ENCODE results near the gene TMEM223.
A peak's percentile ranks its signal among the peaks of the same experiment; 100 is the strongest.
"Not testable (repeated sequence)": the region's sequence is repeated elsewhere in the genome, so short reads cannot be mapped to it uniquely, and the experiment has no call there.

The TMEM223 gene

DNA sequence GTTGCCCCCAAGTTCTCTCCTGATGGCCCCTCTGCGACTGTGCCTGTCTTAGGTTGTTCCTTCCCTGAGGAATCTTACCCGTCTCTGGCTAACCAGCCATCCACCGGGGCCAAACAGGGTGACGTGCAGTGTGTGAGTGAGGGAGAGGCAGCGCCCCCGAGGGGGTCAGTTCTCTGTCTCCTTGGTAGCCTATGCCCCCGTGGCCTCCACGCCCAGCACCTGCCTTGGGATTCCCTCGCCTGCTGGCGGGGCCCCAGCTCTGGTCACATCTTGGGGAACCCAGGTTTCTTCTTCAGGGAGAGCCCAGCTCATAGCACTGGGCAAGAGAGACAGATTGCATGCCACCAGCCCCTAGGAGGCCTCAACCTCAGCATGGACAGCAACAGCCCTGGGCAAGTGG lies 7.7 kb upstream of the TMEM223 start:
- DNase-seq = no peak

DNA sequence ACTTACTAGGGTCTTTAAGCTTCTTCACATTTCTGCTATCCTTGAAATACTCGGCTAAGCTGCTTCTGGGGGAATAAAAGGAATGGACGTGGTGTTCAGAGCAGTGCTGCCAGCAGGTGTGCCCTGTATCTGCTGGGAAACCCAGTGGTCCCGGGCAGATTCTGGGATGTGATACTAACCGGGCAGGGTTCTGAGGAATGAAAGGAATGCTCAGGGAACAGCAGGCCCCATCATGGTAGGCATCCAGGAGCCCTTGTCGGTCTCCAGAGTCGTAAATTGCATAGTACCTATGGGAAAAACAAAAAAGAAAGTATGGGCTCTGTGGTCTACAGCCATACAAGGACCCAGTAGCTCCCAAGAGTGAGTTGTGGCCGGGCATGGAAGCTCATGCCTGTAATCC lies 4.5 kb upstream of the TMEM223 start:
- DNase-seq = no peak

DNA sequence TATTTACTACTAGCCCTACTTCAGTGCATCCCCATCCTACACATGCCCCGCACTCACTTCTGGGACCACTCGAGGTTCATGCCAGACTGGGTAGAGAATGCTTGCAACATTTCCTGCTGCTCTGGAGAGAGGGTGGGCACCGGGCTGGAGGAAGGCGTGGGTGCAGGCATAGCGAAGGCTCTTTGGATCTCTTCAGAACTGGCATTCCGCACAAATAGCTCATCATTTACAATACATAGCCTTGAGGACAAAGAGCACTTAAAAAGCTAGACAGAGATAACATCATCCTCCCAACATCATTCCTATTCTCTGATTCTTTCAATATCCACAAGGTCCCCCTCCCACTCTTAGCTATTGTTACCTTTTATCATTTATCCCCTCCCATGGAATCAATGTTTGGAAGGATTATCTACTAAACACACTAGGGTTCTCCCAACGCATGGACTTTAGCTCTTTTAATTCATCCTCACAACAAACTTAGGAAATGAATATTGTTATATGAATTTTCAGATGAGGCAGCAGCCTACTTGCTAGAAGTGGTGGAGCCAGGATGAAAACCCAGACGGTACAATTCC lies 2.5 kb upstream of the TMEM223 start:
- no peak for DNase-seq

DNA sequence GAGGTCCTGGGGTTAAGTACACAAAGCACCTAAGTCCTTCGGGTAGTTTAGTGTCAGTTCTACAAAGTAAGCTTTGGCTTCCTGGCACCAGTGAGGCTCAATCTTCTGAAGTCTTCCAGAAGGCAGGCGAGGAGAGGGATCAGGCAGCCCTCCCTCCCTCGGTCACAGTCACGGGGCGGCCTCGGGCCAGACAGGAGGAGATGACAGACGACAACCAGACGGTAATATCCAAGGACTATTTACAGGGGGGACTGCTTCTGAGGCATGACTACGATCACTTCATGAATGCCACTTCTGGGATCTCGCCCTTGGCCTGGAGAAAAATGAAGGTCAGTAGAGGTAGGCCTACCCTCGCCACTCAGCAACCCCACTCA lies 383 bp upstream of the TMEM223 start:
- DNase-seq = no peak

DNA sequence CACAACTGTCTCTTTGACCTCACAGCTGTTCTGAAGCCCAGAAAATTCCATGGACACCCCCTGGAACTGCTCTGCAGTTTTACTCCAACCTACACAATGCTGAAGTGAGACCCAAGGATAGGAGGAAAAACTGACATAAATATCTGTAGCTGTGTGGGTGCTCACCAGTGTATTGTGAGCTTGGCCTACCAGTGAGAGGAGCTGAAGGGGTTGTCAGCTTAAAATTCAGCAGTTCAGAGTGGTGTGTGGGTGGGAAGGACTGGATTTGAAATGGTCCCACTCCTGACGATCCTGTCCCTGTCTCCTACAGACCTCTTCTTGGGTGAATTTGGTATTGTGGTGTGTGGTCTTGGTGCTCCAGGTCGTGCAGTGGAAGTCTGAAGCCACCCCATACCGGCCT lies 2.2 kb downstream of the TMEM223 start:
- DNase-seq = no peak

DNA sequence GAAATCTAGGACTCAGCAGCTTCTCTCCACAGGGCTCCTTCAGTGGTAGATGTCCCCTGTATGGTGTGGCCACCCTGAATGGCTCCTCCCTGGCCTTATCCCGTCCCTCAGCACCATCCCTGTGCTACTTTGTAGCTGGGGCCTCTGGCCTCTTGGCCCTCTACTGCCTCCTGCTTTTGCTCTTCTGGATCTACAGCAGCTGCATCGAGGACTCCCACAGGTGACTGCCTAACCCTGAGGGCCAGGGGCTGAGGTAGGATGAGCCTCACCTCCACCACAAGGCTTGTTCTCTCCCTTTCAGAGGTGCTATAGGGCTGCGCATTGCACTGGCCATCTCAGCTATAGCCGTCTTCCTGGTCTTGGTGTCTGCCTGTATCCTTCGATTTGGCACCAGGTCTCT lies 2.8 kb downstream of the TMEM223 start:
- peak; percentile 8 for DNase-seq

DNA sequence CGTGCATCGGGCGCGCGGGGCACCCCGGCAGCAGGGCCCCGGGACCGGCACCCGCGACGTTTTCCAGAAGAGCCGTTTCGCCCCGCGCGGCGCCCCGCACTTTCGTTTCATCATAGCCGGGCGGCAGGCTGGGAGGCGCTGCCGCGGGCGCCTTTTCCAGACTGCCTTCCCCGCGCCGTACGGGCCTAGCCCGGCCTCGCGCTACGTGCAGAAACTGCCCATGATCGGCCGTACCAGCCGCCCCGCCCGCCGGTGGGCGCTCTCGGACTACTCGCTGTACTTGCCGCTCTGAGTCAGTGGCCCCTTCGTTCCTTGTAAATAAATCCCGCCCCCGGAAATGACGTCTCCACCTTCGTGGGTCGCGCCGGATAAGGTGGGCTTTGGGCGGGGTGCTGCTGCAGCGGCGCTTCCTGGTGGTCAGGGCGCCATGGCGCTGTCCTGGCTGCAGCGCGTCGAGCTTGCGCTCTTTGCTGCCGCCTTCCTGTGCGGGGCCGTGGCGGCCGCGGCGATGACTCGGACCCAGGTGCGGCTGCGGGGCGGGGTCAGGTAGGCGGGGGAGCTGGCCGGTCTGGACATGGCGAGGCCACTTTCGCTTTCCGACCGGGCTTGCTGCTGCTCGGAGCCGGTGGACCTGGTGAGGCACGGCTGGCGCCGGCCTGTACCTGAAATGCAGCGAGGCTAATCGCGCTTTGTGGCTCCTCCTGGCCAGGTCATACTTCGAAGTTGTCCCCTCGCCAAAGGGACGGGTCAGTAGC lies 4.6 kb downstream of the TMEM223 start, which contains the start of gene TMEM179B:
Gene TMEM179B, plus strand, starts transcription at position 398 of the 755 bp plus-strand sequence. Its CDS starts 30 bp downstream, at position 428.
- DNase-seq = peak; percentile 98

DNA sequence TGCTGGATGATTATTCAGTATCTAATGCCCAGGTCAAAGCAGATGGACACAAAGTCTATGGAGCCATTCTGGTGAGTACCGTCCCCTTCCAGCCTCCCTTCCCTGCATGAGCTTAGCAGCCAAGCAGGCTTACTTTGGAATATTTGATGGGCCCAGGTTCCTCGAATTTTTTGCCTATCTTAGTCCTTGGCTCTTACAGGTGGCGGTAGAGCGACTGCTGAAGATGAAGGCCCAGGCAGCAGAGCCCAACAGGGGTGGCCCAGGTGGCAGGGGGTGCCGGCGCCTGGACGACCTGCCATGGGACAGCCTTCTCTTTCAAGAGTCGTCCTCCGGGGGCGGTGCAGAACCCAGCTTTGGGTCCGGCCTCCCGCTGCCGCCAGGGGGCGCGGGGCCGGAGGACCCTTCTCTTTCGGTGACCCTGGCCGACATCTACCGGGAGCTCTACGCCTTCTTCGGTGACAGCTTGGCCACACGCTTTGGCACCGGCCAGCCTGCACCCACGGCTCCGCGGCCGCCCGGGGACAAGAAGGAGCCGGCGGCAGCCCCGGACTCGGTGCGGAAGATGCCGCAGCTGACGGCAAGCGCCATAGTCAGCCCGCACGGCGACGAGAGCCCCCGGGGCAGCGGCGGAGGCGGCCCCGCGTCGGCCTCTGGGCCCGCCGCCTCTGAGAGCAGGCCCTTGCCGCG lies 5.3 kb downstream of the TMEM223 start:
- DNase-seq = peak; percentile 92

DNA sequence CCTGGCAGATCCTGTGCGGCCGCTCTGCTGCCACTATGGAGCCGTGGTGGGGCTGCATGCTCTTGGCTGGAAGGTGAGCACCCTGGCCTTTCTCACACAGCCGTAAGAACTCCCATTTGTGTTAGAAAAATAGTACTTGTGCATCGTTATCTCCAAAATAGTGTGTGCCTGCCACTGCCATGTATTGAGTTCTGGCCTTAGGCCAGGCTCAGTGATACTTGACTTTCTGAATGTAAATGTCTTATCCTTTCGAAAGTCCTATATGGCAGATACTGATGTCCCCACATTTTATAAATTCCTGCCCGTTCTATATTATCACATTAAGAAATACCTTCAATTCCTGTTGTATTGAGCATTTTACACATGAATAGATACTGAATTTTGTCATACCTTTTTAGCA lies 9.1 kb downstream of the TMEM223 start:
- no peak for DNase-seq

DNA sequence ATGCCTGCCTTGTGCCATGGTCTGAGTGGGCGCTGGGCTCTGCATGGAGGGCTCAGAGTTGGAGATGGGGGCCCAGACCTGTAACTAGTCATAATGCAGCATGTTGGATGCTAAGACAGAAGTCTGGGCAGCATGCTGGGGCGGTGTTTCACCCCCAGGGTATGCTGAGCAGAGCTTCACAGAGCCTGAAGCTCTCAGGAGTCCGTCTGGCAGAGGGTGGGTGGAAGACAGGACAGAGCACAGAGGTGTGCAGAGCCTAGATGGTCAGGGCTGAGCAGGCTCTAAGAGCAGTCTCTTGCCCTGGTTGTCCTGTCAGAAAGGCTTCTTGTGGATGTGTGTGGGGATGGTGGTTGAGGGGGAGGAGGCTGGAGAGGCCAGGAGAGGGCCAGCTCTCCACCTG lies 13.4 kb downstream of the TMEM223 start:
- DNase-seq = no peak

DNA sequence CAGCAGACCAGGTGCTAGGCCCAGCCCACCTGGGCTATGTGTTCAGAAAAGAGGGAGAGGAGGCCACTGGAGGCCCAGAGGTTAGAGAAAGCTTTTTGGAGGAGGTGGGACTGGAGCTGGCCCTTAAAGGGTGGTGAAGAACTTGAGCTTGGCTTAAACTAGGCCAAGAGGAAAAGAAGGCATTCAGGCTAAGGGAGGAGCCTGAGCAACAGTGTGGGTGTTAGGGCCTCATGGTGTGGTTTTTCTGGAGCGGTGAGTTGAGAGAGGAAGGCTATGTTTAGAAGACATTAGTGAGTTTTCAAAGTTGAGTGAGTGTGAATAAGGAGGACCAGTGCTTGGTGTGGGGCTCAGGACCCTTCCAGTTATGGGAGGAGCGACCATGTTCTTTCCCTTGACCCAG lies 14.4 kb downstream of the TMEM223 start:
- DNase-seq = no peak

DNA sequence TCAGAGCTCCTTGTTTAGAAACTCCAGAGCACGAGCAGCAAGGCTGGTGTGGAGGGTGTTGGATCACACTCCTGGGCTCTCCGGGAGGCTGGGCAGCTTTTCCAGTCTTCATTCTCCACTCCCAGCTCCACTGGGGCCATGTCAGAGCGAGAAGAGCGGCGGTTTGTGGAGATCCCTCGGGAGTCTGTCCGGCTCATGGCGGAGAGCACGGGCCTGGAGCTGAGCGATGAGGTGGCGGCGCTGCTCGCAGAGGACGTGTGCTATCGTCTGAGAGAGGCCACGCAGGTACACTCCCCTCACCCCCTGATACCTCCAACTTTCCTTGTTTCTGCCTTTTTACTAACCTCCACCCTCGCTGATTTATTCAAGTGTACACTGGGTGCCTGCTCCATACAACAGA lies 16.2 kb downstream of the TMEM223 start:
- no peak for DNase-seq

DNA sequence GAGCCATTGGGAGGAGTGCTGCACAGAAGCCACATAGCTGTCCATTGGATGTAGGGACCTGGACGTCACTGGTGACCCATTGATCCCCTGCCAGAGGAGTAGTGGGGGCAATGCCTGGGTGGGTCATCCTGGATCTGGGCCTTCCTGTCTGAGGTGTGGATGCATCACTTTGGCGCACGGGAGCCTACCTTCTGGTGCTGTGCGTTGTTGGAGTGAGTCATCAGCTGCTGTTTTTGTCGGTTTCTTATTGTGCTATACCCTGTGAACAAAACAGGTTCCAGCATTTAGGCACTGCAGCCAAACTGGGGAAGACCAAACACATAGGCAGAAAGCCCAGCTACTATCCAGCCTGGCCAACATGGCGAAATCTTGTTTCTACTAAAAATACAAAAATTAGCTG lies 17.4 kb downstream of the TMEM223 start:
- no peak for DNase-seq

DNA sequence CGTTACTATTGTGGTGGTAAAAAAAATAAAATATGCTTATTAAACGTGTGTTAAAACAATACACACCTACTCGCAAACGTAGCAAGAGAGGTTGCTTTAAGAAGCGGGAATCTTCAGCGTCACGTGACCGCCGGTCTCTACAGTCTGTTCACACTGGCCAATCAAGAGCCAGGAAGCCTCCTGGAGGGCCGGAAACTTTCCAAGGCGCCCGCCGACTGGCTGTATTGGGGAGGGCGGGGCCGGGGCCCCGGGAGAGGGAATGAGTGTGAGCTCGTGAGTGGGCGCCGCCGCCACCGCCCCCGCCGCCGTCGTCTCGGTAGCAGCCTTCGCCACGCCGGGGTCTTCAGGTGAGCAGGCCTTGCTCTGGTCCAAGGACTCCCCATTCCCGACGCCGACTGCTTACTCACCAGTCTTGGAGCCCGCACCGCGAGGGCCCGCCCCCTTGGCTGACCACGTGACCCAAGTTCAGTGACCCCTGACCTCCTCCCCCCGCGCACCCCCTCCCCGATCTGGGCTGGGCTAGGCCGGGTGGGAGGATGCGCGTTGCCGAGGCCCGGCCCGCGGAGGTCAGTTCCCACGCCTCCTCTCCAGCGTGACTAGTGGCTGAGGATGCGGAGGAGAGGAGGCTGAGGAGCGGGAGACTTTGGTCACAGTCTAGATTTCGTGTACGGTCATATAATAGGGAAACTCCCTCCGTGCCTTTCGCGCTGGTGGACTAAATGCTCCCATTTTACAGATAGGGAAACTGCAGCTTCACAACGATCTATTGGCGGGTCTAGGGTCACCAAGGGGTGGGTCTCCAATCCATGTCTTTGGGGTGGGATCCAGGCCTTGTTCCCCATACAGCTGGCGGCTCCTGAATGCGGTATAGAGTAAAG lies 20.4 kb downstream of the TMEM223 start, which contains the start of gene TAF6L:
Gene TAF6L, plus strand, starts transcription at position 253 of the 878 bp plus-strand sequence. CDS start 4,388 bp downstream, outside the sequence.
- peak; percentile 97 for DNase-seq

DNA sequence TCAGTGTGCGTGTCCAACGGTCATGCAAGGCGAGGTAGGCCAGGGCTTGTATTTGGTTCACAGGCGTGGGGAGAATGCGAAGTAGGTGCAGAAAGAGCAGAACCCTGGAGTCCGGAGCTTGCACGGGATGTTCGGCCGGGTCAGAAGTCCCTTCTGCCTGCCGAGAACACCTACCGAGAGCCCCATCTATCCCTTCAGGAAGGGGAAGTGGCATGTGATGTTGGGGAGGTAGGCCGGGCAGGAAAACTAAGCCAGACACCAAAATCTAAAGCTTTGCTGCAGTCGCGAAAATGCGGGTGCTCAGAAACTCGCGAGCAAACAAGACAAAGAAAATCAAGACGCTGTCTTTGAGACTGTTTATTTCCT lies 21.0 kb downstream of the TMEM223 start:
- DNase-seq = peak; percentile 37

DNA sequence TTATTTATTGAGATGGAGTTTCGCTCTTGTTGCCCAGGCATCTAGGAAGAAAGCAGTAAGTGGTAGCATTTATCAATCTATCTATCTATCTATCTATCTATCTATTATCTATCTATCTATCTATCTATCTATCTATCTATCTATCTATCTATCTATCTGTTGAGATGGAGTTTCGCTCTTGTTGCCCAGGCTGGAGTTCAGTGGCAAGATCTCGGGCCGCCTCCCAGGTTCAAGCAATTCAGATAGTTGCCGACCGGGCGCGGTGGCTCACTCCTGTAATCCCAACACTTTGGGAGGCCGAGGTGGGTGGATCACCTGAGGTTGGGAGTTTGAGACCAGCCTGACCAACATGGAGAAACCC lies 31.0 kb downstream of the TMEM223 start:
- DNase-seq = not testable (repeated sequence)

DNA sequence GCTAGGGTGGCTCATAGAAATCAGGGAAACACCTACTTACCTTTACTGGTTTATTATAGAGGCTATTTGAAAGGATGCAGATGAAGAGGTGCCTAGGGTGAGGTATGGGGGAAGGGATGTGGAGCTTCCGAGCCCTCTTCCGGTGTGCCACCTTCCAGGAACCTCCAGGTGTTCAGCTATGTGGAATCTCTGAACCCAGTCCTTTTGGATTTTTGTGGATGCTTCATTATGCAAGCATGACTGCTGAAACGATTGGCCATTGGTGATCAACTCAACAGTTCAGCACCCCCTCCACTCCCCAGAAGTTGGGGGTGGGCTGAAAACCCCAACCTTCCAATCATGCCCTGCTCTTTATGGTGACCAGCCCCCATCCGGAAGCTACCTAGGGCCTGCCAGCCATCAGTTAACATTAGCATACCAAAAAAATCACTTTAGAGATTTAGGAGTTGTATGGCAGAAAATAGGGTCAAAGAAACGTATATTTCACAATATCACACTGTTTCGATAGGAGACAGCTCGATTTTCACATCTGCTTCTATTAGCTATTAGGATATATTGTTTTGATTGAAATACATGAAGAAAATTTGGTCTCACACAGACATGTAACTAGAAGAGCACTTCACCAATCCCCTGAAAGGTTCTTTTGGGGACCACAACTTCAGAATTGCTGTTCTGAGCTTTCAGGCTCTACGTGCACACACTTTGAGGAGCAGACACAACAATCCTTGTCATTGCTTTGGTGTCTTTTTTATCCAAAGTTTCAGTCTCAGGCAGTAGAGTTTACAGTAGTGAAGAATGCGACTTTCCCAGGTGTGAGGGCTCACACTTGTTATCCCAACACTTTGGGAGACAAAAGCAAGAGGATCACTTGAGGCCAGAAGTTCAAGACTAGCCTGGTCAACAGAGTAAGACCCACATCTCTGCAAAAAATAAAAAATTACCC lies 33.7 kb downstream of the TMEM223 start:
- no peak for DNase-seq

DNA sequence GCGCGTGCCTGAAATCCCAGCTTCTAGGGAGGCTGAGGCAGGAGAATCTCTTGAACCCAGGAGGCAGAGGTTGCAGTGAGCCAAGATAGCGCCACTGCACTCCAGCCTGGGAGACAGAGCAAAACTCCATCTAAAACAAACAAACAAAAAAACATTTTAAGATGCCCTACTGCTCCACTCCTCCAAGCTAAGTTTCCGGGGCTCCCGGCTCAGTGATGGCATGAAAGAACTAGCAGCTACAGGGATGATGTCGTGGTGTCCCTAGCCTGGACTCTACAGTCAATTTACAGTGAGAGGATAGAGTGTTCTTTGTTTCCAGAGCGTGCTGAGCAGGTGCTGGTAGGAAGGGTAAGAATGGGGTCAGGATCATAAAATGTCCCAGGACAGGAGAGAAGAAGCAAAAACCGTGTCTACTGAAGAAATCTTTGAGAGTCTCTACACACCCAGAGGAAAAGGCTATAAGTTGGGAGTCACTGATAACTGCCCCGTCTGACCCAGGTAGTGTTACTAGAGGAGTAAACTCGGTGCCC lies 36.7 kb downstream of the TMEM223 start:
- no peak for DNase-seq

DNA sequence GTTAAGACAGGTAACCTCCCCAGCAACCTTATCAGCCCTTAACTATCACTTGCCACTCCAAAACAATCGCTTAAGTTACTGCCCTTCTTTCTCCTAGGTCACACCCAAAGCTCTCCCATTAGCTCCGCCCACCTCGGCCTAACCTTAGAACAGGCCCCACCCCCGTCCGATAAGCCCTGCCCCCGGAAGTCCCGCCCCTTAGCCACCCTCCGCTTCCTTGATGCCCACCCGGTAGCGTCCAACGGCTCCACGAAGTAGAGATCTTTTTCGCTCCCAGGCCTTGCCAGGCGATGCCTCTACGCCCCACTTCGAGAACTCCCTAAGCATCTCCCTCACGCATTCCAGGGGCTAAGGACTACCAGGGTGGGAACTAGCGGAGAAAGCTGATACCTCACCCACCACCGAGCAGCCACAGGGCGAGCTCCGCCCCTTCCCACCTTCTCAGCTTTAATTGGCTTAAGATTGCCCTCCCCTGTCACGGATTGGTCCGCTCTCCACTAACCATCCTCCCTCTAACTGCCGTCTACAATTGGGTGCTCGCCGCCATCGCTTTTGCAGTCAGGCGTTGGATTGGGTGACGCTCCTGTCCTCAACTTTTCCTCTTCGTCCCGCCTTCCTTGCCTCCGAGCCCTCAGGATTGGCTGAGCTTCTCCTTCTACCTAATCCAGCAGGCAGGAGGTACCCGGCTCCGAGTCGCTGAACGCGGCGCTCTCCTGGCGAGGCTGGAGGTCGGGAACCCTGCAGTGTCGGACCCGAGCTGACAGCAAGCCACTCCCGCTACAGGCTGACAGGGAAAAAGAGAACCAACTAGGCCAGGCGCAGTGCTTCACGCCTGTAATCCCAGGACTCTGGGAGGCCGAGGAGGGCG lies 37.8 kb downstream of the TMEM223 start, which contains the start of gene ZBTB3:
Gene ZBTB3, minus strand, starts transcription at position 425 of the 868 bp plus-strand sequence. CDS start 496 bp downstream, outside the sequence.
- peak; percentile 99 for DNase-seq

DNA sequence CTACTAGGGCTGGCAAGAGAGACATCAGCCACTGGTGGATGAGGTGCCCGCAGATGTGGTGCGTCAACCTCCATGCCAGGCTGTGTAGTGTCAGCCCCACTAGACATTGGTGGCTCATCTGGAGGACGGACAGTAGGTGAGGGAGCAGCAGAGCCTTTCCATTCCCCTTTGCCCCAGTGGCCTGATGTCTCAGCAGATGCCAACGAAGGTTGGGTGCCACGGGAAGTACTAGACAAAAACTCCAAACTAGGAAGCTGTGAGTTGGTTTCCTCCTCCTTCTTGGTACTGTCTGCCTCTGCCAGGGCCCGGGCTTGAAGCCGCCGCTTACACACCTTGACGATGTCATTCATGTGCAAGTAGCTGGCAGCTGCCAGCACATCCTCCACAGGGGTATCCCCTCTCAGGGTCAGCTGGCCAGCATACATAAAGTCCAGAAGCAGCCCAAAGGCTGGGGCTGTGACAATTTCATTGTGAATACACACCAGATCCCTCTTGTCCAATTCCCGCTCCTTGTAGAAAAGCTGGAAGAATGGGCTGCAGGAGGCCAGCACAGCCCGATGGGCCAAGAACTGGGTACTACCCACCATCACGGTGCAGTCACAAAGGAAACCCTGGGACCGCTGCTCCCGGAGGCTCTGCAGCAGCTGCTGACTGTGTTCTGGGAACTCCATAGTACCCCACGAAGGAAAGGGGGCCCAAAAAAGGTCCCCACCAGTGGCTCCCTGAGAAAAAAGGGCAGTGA lies 38.6 kb downstream of the TMEM223 start:
- DNase-seq = no peak

Data from activated CD4-positive, alpha-beta T cell treated with anti-CD3 and anti-CD28 coated beads, Interleukin-2, Interleukin-6, amounts not matched to agents 100 ng/mL and 50 ng/mL, durations not matched to agents 16 hours and 8 hours (primary cell).